SK-N-SH (cell line): ENCODE results near the gene SMIM41. TPM values are rescaled to one million over a fixed set of nuclear protein-coding genes. Genes with fewer than 3 reads are reported as not detected.

Experiments used
- CTCF ChIA-PET: fragments of 300-600, 350-600 bp; formaldehyde crosslinking; extraction: SDS; loops from one replicate; lab custom pipeline; 2021; lab: Yijun Ruan, JAX
- POLR2A ChIA-PET: fragments of 350-600 bp; sonication (Branson Sonifier 250); formaldehyde crosslinking; extraction: SDS; loops from one replicate; lab custom pipeline; 2020; ENCODE audit warnings: antibody characterized with exemption, inconsistent platforms; lab: Yijun Ruan, JAX
- DNase-seq: peaks from one replicate; pipeline ENCODE4 v3.0.0; 2012
- H2AFZ ChIP-seq: fragments of 200-600 bp; sonication (generic); 2 replicates; pipeline ENCODE4 v1.8.1; 2016; ENCODE audit warnings: antibody characterized with exemption, mild to moderate bottlenecking, low read depth
- H3F3A ChIP-seq: fragments of 200-600 bp; sonication (generic); replicated peaks from 2 replicates; pipeline ENCODE3; 2016; ENCODE audit warnings: antibody characterized with exemption, mild to moderate bottlenecking; ENCODE audit not compliant: insufficient read depth
- H3K27ac ChIP-seq, 2 experiments: fragments of 200-500 bp in 1 of 2; fragments of 200-600 bp in 1 of 2; sonication (Bioruptor generic) in 1 of 2; sonication (generic), shearing (Covaris generic) in 1 of 2; 2 replicates each; pipeline versions ENCODE4 v1.5.1 to v1.6.1; 2014 to 2016; ENCODE audit warnings: low read depth in 2 of 2, inconsistent platforms in 1 of 2, low read length in 1 of 2, mild to moderate bottlenecking in 1 of 2, mixed read lengths in 1 of 2
- H3K27me3 ChIP-seq: fragments of 200-600 bp; sonication (generic), shearing (Covaris generic); 2 replicates; pipeline ENCODE4 v1.6.1; 2016; ENCODE audit warnings: mixed run types; ENCODE audit not compliant: insufficient read depth
- H3K36me3 ChIP-seq, 2 experiments: fragments of 200-500 bp in 1 of 2; fragments of 200-600 bp in 1 of 2; sonication (Bioruptor generic) in 1 of 2; sonication (generic) in 1 of 2; replicated peaks in 1 of 2; 2 replicates each; pipeline versions ENCODE3 to v1.5.1; 2014 to 2016; ENCODE audit warnings: low read length in 1 of 2, mild to moderate bottlenecking in 1 of 2; ENCODE audit not compliant: insufficient read depth in 2 of 2, control insufficient read depth in 1 of 2
- H3K4me1 ChIP-seq, 2 experiments: fragments of 200-500 bp in 1 of 2; fragments of 200-600 bp in 1 of 2; sonication (Bioruptor generic) in 1 of 2; sonication (generic), shearing (Covaris generic) in 1 of 2; 2 replicates each; pipeline versions ENCODE4 v1.5.1 to v1.6.1; 2014 to 2016; ENCODE audit warnings: low read depth in 1 of 2, low read length in 1 of 2, mixed run types in 1 of 2; ENCODE audit not compliant: insufficient read depth in 2 of 2, control insufficient read depth in 1 of 2
- H3K4me2 ChIP-seq: fragments of 200-600 bp; sonication (generic), shearing (Covaris generic); 2 replicates; pipeline ENCODE4 v1.6.1; 2017; ENCODE audit warnings: mixed run types
- H3K4me3 ChIP-seq, 2 experiments: fragments of 200-500 bp in 1 of 2; fragments of 200-600 bp in 1 of 2; sonication (Bioruptor generic) in 1 of 2; sonication (generic), shearing (Covaris generic) in 1 of 2; 2 replicates each; pipeline versions ENCODE4 v1.5.1 to v1.8.1; 2014 to 2016; ENCODE audit warnings: low read depth in 2 of 2, inconsistent platforms in 1 of 2, low read length in 1 of 2, mild to moderate bottlenecking in 1 of 2, mixed read lengths in 1 of 2, moderate library complexity in 1 of 2
- H3K79me2 ChIP-seq: fragments of 200-600 bp; sonication (generic); 2 replicates; pipeline ENCODE4 v1.8.1; 2017; ENCODE audit warnings: mild to moderate bottlenecking; ENCODE audit not compliant: insufficient read depth
- H3K9ac ChIP-seq: fragments of 200-600 bp; sonication (generic); 2 replicates; pipeline ENCODE4 v1.6.1; 2017; ENCODE audit warnings: mixed run types
- H3K9me2 ChIP-seq: fragments of 200-600 bp; sonication (generic); 2 replicates; pipeline ENCODE4 v1.6.1; 2017; ENCODE audit warnings: mixed run types
- H3K9me3 ChIP-seq: fragments of 200-600 bp; sonication (generic); 2 replicates; pipeline ENCODE4 v1.6.1; 2017; ENCODE audit warnings: mixed run types, mild to moderate bottlenecking, moderate library complexity
- H4K20me1 ChIP-seq: fragments of 200-600 bp; sonication (generic); 2 replicates; pipeline ENCODE4 v1.6.1; 2017; ENCODE audit warnings: mild to moderate bottlenecking, mixed run types; ENCODE audit not compliant: insufficient read depth
- EZH2phosphoT487 ChIP-seq: fragments of 200-600 bp; sonication (generic); IDR thresholded peaks from 2 replicates; pipeline ENCODE4 v1.6.1; 2017; ENCODE audit warnings: low read depth, mixed run types, mild to moderate bottlenecking, antibody characterized with exemption, moderate library complexity, borderline replicate concordance
- FOXM1 ChIP-seq: IDR thresholded peaks from 2 replicates; pipeline ENCODE4 v1.4.0; 2012; ENCODE audit warnings: low read depth, mild to moderate bottlenecking
- GATA2 ChIP-seq: sonication (generic); formaldehyde crosslinking; IDR thresholded peaks from 2 replicates; pipeline ENCODE4 v1.5.0; 2020; ENCODE audit warnings: mild to moderate bottlenecking, missing genetic modification reagents
- JUND ChIP-seq: IDR thresholded peaks from 2 replicates; pipeline ENCODE4 v1.4.0; 2012
- MXI1 ChIP-seq: IDR thresholded peaks from 2 replicates; pipeline ENCODE4 v1.6.1; 2012; ENCODE audit warnings: mild to moderate bottlenecking, low read depth, low read length, improper control_type of control experiment
- NFIC ChIP-seq: IDR thresholded peaks from 2 replicates; pipeline ENCODE4 v1.4.0; 2012; ENCODE audit warnings: borderline replicate concordance
- POLR2AphosphoS5 ChIP-seq: IDR thresholded peaks from 2 replicates; pipeline ENCODE4 v1.6.1; 2012; ENCODE audit warnings: low read depth, low read length
- RCOR1 ChIP-seq: fragments of 150-350 bp; IDR thresholded peaks from 2 replicates; pipeline ENCODE4 v1.6.1; 2017; ENCODE audit warnings: antibody characterized with exemption, low read length
- RXRA ChIP-seq: IDR thresholded peaks from 2 replicates; pipeline ENCODE4 v1.4.0; 2012; ENCODE audit warnings: low read depth, mild to moderate bottlenecking, borderline replicate concordance
- TCF12 ChIP-seq: IDR thresholded peaks from 2 replicates; pipeline ENCODE4 v1.4.0; 2012
- TEAD4 ChIP-seq: IDR thresholded peaks from 2 replicates; pipeline ENCODE4 v1.4.0; 2012; ENCODE audit warnings: mild to moderate bottlenecking, borderline replicate concordance; ENCODE audit not compliant: insufficient read depth
- WGBS: methylation state at CpG from one replicate; pipeline ENCODE4 v1.1.6; 2017; ENCODE audit warnings: low lambda C conversion rate; 5-methylcytosine and 5-hydroxymethylcytosine counted together
- polyA plus RNA-seq, 3 experiments: library from polyadenylated mRNA; depleted of rRNA; stranded (reverse); fragments of >200 nt; gene quantifications; 2 replicates each; pipeline ENCODE4 v1.2.3, GENCODE V29; 2012
- TF ChIP-seq, protein P1 (sequence below): IDR thresholded peaks from 2 replicates; pipeline ENCODE4; 2012
- TF ChIP-seq, protein P2 (sequence below): IDR thresholded peaks from 2 replicates; pipeline ENCODE4 v1.6.1; 2012; ENCODE audit warnings: mild to moderate bottlenecking, low read depth, low read length, moderate library complexity
- TF ChIP-seq, protein P3 (sequence below): fragments of 200-600 bp; sonication (generic); IDR thresholded peaks from 2 replicates; pipeline ENCODE4 v1.6.1; 2017; ENCODE audit warnings: antibody characterized with exemption, mild to moderate bottlenecking, moderate library complexity
- TF ChIP-seq, protein P4 (sequence below): fragments of 150-350 bp; IDR thresholded peaks from 2 replicates; pipeline ENCODE4 v1.6.1; 2017; ENCODE audit warnings: antibody characterized with exemption, low read length, low read depth, borderline replicate concordance
- TF ChIP-seq, protein P5 (sequence below): fragments of 150-350 bp; IDR thresholded peaks from 2 replicates; pipeline ENCODE4 v1.6.1; 2016; ENCODE audit warnings: mild to moderate bottlenecking, low read depth, low read length

SMIM41 gene
- polyA plus RNA-seq, 1 of the 3 experiments (the other 2 are of a cell fraction): not detected

DNA sequence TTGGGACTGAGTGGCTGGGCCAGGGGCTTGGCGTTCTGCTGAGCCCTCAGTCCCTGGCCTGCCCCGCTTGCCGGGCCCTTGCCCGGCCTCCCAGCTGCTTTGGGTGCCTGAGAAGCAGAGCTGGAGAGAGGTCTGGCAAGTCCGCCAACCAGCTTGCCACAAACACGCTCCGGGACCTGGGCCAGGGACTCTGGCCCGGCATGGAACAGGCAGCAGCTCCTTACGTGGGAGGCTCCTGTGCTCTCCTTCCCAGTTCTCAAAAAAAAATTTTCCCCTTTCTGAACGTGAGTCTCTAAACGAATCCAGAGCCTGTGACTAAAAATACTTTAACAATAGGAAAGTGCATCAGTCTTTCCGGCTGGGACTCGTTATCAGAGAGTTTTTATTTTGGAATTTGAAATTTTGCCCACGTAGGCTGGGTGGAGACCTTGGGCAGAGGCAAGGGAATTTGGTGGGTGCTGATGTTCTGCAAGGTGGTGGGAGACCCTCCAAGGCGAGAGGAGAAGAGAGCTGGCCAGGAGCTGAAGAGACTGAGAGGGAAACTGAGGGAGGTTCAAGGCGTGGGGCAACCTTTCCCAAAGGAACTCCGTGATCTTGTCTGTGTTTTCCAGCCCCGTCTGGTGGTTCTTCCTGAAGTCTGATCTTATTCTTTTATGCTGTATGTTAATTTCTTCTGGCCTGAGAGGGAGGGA is 35.1 kb upstream of the SMIM41 start:
- Histone ChIP-seq H3K9me2 (no peaks in the 10 kb centered on the region), H3K4me1 (peaks cover 0 to 14% of the 10 kb centered on the region in 2 experiments; a peak in 1 of 4 replicates), H3K27ac (no peak overlapping the region), H2AFZ (no peak overlapping the region), H3F3A (no peaks in the 10 kb centered on the region), H3K4me2 (no peak overlapping the region), H3K9ac (no peak overlapping the region), H3K4me3 (no peak overlapping the region), H4K20me1 (no peaks in the 10 kb centered on the region; the same call in 1 of the 2 replicates), H3K36me3 (no peaks in the 10 kb centered on the region), H3K27me3 (no peaks in the 10 kb centered on the region), H3K9me3 (no peaks in the 10 kb centered on the region), H3K79me2 (peaks cover 13% of the 10 kb centered on the region; the same call in 1 of the 2 replicates)
- WGBS: 79% methylated on average over 18 of the region's 18 CpGs
- CTCF ChIA-PET: interaction anchor here (1.0 to 30.2 kb wide), 7 partner anchors 20 to 283 kb away, joined by 3 to 949 read pairs (median 4); partner anchors contain the start of genes ATG101 and SMIM41
- POLR2A ChIA-PET: no interaction called here
- TF ChIP-seq EZH2phosphoT487: no peak
- TF ChIP-seq FOXM1: no peak
- no peak for TF ChIP-seq POLR2AphosphoS5
- TF ChIP-seq TCF12: no peak
- no peak for TF ChIP-seq RCOR1
- TF ChIP-seq, protein P1, sequence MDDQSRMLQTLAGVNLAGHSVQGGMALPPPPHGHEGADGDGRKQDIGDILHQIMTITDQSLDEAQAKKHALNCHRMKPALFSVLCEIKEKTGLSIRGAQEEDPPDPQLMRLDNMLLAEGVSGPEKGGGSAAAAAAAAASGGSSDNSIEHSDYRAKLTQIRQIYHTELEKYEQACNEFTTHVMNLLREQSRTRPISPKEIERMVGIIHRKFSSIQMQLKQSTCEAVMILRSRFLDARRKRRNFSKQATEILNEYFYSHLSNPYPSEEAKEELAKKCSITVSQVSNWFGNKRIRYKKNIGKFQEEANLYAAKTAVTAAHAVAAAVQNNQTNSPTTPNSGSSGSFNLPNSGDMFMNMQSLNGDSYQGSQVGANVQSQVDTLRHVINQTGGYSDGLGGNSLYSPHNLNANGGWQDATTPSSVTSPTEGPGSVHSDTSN: no peak
- no peak for TF ChIP-seq JUND
- TF ChIP-seq, protein P2, sequence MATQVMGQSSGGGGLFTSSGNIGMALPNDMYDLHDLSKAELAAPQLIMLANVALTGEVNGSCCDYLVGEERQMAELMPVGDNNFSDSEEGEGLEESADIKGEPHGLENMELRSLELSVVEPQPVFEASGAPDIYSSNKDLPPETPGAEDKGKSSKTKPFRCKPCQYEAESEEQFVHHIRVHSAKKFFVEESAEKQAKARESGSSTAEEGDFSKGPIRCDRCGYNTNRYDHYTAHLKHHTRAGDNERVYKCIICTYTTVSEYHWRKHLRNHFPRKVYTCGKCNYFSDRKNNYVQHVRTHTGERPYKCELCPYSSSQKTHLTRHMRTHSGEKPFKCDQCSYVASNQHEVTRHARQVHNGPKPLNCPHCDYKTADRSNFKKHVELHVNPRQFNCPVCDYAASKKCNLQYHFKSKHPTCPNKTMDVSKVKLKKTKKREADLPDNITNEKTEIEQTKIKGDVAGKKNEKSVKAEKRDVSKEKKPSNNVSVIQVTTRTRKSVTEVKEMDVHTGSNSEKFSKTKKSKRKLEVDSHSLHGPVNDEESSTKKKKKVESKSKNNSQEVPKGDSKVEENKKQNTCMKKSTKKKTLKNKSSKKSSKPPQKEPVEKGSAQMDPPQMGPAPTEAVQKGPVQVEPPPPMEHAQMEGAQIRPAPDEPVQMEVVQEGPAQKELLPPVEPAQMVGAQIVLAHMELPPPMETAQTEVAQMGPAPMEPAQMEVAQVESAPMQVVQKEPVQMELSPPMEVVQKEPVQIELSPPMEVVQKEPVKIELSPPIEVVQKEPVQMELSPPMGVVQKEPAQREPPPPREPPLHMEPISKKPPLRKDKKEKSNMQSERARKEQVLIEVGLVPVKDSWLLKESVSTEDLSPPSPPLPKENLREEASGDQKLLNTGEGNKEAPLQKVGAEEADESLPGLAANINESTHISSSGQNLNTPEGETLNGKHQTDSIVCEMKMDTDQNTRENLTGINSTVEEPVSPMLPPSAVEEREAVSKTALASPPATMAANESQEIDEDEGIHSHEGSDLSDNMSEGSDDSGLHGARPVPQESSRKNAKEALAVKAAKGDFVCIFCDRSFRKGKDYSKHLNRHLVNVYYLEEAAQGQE: no peak
- TF ChIP-seq, protein P3, sequence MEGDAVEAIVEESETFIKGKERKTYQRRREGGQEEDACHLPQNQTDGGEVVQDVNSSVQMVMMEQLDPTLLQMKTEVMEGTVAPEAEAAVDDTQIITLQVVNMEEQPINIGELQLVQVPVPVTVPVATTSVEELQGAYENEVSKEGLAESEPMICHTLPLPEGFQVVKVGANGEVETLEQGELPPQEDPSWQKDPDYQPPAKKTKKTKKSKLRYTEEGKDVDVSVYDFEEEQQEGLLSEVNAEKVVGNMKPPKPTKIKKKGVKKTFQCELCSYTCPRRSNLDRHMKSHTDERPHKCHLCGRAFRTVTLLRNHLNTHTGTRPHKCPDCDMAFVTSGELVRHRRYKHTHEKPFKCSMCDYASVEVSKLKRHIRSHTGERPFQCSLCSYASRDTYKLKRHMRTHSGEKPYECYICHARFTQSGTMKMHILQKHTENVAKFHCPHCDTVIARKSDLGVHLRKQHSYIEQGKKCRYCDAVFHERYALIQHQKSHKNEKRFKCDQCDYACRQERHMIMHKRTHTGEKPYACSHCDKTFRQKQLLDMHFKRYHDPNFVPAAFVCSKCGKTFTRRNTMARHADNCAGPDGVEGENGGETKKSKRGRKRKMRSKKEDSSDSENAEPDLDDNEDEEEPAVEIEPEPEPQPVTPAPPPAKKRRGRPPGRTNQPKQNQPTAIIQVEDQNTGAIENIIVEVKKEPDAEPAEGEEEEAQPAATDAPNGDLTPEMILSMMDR: no peak
- TF ChIP-seq, protein P4, sequence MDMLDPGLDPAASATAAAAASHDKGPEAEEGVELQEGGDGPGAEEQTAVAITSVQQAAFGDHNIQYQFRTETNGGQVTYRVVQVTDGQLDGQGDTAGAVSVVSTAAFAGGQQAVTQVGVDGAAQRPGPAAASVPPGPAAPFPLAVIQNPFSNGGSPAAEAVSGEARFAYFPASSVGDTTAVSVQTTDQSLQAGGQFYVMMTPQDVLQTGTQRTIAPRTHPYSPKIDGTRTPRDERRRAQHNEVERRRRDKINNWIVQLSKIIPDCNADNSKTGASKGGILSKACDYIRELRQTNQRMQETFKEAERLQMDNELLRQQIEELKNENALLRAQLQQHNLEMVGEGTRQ: no peak
- no peak for TF ChIP-seq MXI1
- no peak for TF ChIP-seq RXRA
- no peak for TF ChIP-seq NFIC
- no peak for TF ChIP-seq GATA2 (CRISPR knock-in tag)
- TF ChIP-seq TEAD4: no peak
- TF ChIP-seq, protein P5, sequence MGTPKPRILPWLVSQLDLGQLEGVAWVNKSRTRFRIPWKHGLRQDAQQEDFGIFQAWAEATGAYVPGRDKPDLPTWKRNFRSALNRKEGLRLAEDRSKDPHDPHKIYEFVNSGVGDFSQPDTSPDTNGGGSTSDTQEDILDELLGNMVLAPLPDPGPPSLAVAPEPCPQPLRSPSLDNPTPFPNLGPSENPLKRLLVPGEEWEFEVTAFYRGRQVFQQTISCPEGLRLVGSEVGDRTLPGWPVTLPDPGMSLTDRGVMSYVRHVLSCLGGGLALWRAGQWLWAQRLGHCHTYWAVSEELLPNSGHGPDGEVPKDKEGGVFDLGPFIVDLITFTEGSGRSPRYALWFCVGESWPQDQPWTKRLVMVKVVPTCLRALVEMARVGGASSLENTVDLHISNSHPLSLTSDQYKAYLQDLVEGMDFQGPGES: no peak
- no peak for DNase-seq
